Rectal smooth muscle tissue (tissue), 1 donor: ENCODE results near the gene ADAMTS17.
"Not testable (repeated sequence)": the region's sequence is repeated elsewhere in the genome, so short reads cannot be mapped to it uniquely, and the experiment has no call there.

Experiments
- H3K27ac ChIP-seq: one replicate; pipeline ENCODE4 v1.7.0; 2013; ENCODE audit warnings: low read depth, low read length, inconsistent platforms
- H3K27me3 ChIP-seq: one replicate; pipeline ENCODE4 v1.7.0; 2013; ENCODE audit warnings: low read length; ENCODE audit not compliant: control insufficient read depth, insufficient read depth
- H3K36me3 ChIP-seq: one replicate; pipeline ENCODE4 v1.7.0; 2013; ENCODE audit warnings: low read length; ENCODE audit not compliant: control insufficient read depth, insufficient read depth
- H3K4me1 ChIP-seq: one replicate; pipeline ENCODE4 v1.7.0; 2013; ENCODE audit warnings: low read length; ENCODE audit not compliant: control insufficient read depth, insufficient read depth
- H3K4me3 ChIP-seq: one replicate; pipeline ENCODE4 v1.7.0; 2013; ENCODE audit warnings: low read length
- H3K9ac ChIP-seq: one replicate; pipeline ENCODE4 v1.7.0; 2013; ENCODE audit warnings: low read length

Gene ADAMTS17

DNA sequence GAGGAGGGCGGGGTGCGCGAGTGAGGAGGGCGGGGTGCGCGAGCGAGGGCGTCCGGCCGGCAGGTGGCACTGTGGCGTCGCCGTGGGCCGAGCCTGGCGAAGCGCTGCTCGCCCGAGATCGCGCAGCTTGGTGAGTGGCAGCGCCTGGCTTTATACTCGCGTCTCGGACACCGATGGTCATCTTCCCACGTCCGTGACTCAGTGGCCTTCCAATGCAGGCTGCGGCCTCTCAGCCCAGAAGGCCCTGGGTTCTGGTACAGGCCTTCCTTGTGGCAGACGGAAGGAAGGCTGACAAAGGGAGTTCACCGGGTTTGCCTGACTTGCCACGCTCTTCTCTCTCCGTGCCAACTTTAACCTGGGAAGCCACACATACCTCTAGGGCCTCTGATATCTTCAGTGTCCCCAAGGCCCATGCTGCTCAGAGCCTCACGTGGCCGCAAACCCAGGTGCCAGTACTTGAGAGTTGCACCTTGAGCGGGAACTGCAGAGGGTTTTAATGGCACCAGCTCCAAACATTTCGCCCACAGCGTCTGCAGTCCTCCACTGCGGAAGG lies 413.3 kb downstream of the ADAMTS17 start:
- Histone ChIP-seq H3K27me3 (peaks cover 2% of the 10 kb centered on the region), H3K27ac (peak overlapping the region; percentile 46), H3K36me3 (no peaks in the 10 kb centered on the region), H3K4me3 (peak overlapping the region; percentile 73), H3K9ac (no peak overlapping the region), H3K4me1 (peaks cover 3% of the 10 kb centered on the region)

- H3K9ac ChIP-seq, H3K36me3 ChIP-seq, H3K4me3 ChIP-seq, H3K27ac ChIP-seq, H3K27me3 ChIP-seq, H3K4me1 ChIP-seq: not testable (repeated sequence)
Observed at GRCh38 chr15:99926532-99926931, 415.2 kb downstream of the ADAMTS17 start.

DNA sequence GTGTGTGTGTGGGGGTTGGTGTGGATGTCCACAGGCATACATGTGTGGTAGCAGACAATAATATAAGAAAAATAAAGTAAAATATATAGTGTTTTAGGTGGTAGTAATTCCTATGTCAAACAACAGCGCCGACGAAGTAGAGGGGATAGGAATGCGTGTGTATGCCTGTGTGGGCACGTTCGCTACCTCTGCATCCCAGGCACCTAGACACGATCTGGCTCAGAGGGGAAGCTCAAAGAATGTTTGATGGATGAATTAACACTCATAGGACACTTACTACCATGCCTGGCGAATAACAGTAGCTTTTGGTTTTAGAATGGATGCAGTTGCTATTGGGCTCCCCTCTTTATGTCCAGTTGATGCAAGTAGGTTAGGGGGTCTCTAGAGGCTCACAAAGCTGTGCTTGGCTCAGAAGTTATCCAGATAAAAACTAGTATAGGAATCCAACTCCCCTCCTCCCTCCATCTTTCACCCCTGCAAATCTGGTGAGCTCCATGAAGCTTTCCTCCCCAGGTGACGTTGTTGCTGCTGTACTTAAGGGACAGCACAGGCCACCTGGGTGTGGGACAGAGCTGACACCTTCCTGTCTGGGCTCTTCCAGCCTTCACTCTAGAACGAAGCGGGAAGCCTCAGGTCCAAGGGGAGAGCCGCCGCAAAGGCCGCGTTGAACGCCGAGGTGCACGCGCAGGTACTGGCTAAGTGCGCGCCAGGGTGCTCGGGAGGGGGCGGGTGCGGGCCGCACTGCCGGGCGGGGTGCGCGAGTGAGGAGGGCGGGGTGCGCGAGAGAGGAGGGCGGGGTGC lies 415.9 kb downstream of the ADAMTS17 start:
- H3K4me3 ChIP-seq: peak overlapping the region; percentile 62
- H3K27me3 ChIP-seq: no peaks in the 10 kb centered on the region
- H3K4me1 ChIP-seq: peaks cover 3% of the 10 kb centered on the region
- no peak overlapping the region for H3K9ac ChIP-seq
- H3K27ac ChIP-seq: peak overlapping the region; percentile 68
- no peaks in the 10 kb centered on the region for H3K36me3 ChIP-seq

- H3K36me3 ChIP-seq: no peaks in the 10 kb centered on the region
- H3K27ac ChIP-seq: no peak overlapping the region
- no peak overlapping the region for H3K9ac ChIP-seq
- peaks cover 1% of the 10 kb centered on the region for H3K4me1 ChIP-seq
- H3K27me3 ChIP-seq: peaks cover 7% of the 10 kb centered on the region
- H3K4me3 ChIP-seq: no peak overlapping the region
Observed at GRCh38 chr15:99923711-99924110, 418.1 kb downstream of the ADAMTS17 start.
